WI38 (cell line): ENCODE data around the gene NR3C2.

Source experiments
- H3K4me3 ChIP-seq: 2 replicates; pipeline ENCODE4 v1.5.1; 2011; ENCODE audit warnings: low read depth, mild to moderate bottlenecking, control low read depth, low read length
- CTCF ChIP-seq: IDR thresholded peaks from 2 replicates; pipeline ENCODE4 v1.5.1; 2012; ENCODE audit warnings: low read depth, mild to moderate bottlenecking, control low read depth, low read length

The NR3C2 gene

GRCh38 chr4:148395771-148396170, 46.4 kb downstream of the NR3C2 start:
- TF ChIP-seq CTCF: no peak

GRCh38 chr4:148391056-148391455, 51.2 kb downstream of the NR3C2 start:
- TF ChIP-seq CTCF: no peak
- H3K4me3 ChIP-seq: no peak overlapping the region

More at GRCh38 chr4:148395771-148396170, 46.4 kb downstream of the NR3C2 start:
- no peak overlapping the region for H3K4me3 ChIP-seq

- no peak overlapping the region for H3K4me3 ChIP-seq
- TF ChIP-seq CTCF: no peak
Observed at GRCh38 chr4:148390311-148390710, 51.9 kb downstream of the NR3C2 start.

GRCh38 chr4:148380291-148380690, 61.9 kb downstream of the NR3C2 start:
- H3K4me3 ChIP-seq: no peak overlapping the region
- TF ChIP-seq CTCF: no peak

- TF ChIP-seq CTCF: no peak
Observed at GRCh38 chr4:148376151-148376550, 66.1 kb downstream of the NR3C2 start.

GRCh38 chr4:148375584-148375983, 66.6 kb downstream of the NR3C2 start:
- no peak for TF ChIP-seq CTCF
- no peak overlapping the region for H3K4me3 ChIP-seq

More at GRCh38 chr4:148376151-148376550, 66.1 kb downstream of the NR3C2 start:
- no peak overlapping the region for H3K4me3 ChIP-seq

GRCh38 chr4:148373093-148373492, 69.1 kb downstream of the NR3C2 start:
- TF ChIP-seq CTCF: no peak
- no peak overlapping the region for H3K4me3 ChIP-seq
